Natural killer cell (primary cell): ENCODE measurements around the gene RTL5. TPM values are rescaled to one million over a fixed set of nuclear protein-coding genes. Genes with fewer than 3 reads are reported as not detected.

Source experiments
- ATAC-seq, 3 donors: fragments of 150-1000 bp in 2 of 3; fragments of 200-7000 bp in 1 of 3; cut with Tn5 transposase; 1 replicate in 1 of 3; 2 replicates in 2 of 3; pipeline ENCODE4 v1.10.0; 2021; ENCODE audit warnings: mild to moderate bottlenecking in 2 of 3, moderate library complexity in 2 of 3
- DNase-seq, 2 donors: peaks; one replicate each; pipeline versions ENCODE4 v3.0.0 to v3.0.0-alpha.2; 2013 to 2021; ENCODE audit warnings: mixed read lengths in 1 of 2
- H3K27ac ChIP-seq: one replicate; pipeline ENCODE4 v1.5.1; 2013; ENCODE audit warnings: mild to moderate bottlenecking, low read length
- H3K27me3 ChIP-seq: one replicate; pipeline ENCODE4 v1.6.1; 2013; ENCODE audit warnings: low read length; ENCODE audit not compliant: control insufficient read depth, insufficient read depth
- H3K36me3 ChIP-seq: one replicate; pipeline ENCODE4 v1.6.1; 2013; ENCODE audit warnings: low read length; ENCODE audit not compliant: control insufficient read depth, insufficient read depth
- H3K4me1 ChIP-seq: one replicate; pipeline ENCODE4 v1.6.1; 2013; ENCODE audit warnings: low read length; ENCODE audit not compliant: control insufficient read depth, insufficient read depth
- H3K4me3 ChIP-seq: one replicate; pipeline ENCODE4 v1.5.1; 2013; ENCODE audit warnings: low read length
- H3K9me3 ChIP-seq: one replicate; pipeline ENCODE4 v1.6.1; 2013; ENCODE audit warnings: low read length; ENCODE audit not compliant: control insufficient read depth, insufficient read depth
- H3K27ac Mint-ChIP-seq, 2 donors: one replicate each; pipeline ENCODE4 v1.8.0; 2022; ENCODE audit warnings: mild to moderate bottlenecking in 2 of 2, mixed read lengths in 2 of 2, moderate library complexity in 1 of 2
- H3K27me3 Mint-ChIP-seq, 2 donors: one replicate each; pipeline ENCODE4 v1.8.0; 2022; ENCODE audit warnings: low read depth in 2 of 2, mixed read lengths in 2 of 2
- H3K36me3 Mint-ChIP-seq: one replicate; pipeline ENCODE4 v1.8.0; 2022; ENCODE audit warnings: mixed read lengths
- H3K4me1 Mint-ChIP-seq, 2 donors: one replicate each; pipeline ENCODE4 v1.8.0; 2022; ENCODE audit warnings: mixed read lengths in 2 of 2
- H3K4me3 Mint-ChIP-seq: one replicate; pipeline ENCODE4 v1.8.0; 2022; ENCODE audit warnings: mild to moderate bottlenecking, moderate library complexity, mixed read lengths
- H3K9me3 Mint-ChIP-seq, 2 donors: one replicate each; pipeline ENCODE4 v1.8.0; 2022; ENCODE audit warnings: mixed read lengths in 2 of 2
- CTCF ChIP-seq: fragments of 200-600 bp; IDR thresholded peaks from one replicate; pipeline ENCODE4 v1.8.0; 2022; ENCODE audit warnings: antibody characterized with exemption
- WGBS: methylation state at CpG from one replicate; pipeline ENCODE4 v1.1.7; 2013; ENCODE audit warnings: missing lambda C conversion rate; ENCODE audit not compliant: insufficient coverage; 5-methylcytosine and 5-hydroxymethylcytosine counted together
- intact Hi-C: fragments of 100-400 bp; cut with micrococcal nuclease; formaldehyde crosslinking; loops from one replicate; pipeline ENCODE4 v1.14.2; 2022
- total RNA-seq, 4 donors: library from RNA; stranded (reverse); fragments of 120-200 nt in 1 of 4; gene quantifications; one replicate each; pipeline versions ENCODE4 v1.2.3 to v1.2.4, GENCODE V29; 2013 to 2022

Gene RTL5
- total RNA-seq, 3 donors from 2014 or later (not counting 1 experiment from before 2014, with no cell fraction given): 1.3 to 1.8 (median 1.7) TPM

GRCh38 chrX:72081605-72082320 is 50.0 kb downstream of the RTL5 start:
- Histone ChIP-seq H3K4me1 (peaks cover 12% of the 10 kb centered on the region), H3K27me3 (no peaks in the 10 kb centered on the region), H3K27ac (no peak overlapping the region), H3K4me3 (no peak overlapping the region), H3K9me3 (no peaks in the 10 kb centered on the region), H3K36me3 (no peaks in the 10 kb centered on the region)
- Mint-ChIP-seq H3K36me3 (no peaks in the 10 kb centered on the region), H3K27me3 (peaks cover 6 to 50% of the 10 kb centered on the region in 2 donors), H3K9me3 (no peaks in the 10 kb centered on the region), H3K4me3 (no peak overlapping the region), H3K4me1 (peaks cover 12 to 20% of the 10 kb centered on the region in 2 donors), H3K27ac (no peak overlapping the region)
- DNase-seq: no peak
- intact Hi-C loops: no loop called here
- no peak for ATAC-seq
- 73% methylated on average over 7 of the region's 12 CpGs for WGBS
- no peak for TF ChIP-seq CTCF

GRCh38 chrX:72080800-72081199 is 50.9 kb downstream of the RTL5 start:
- Histone ChIP-seq H3K9me3 (no peaks in the 10 kb centered on the region), H3K27me3 (no peaks in the 10 kb centered on the region), H3K4me3 (no peak overlapping the region), H3K27ac (no peak overlapping the region), H3K36me3 (no peaks in the 10 kb centered on the region), H3K4me1 (peaks cover 12% of the 10 kb centered on the region)
- H3K36me3 Mint-ChIP-seq: no peaks in the 10 kb centered on the region
- no peak overlapping the region for H3K27ac Mint-ChIP-seq
- ATAC-seq (no peak), DNase-seq (no peak)
- peaks cover 6 to 44% of the 10 kb centered on the region in 2 donors for H3K27me3 Mint-ChIP-seq
- no peaks in the 10 kb centered on the region for H3K9me3 Mint-ChIP-seq
- no peak overlapping the region for H3K4me3 Mint-ChIP-seq
- no peak for TF ChIP-seq CTCF
- 82% methylated on average over 7 of the region's 7 CpGs for WGBS
- intact Hi-C loops: no loop called here
- H3K4me1 Mint-ChIP-seq: peaks cover 12 to 20% of the 10 kb centered on the region in 2 donors

- intact Hi-C loops: no loop called here
- WGBS: 53% methylated on average over 6 of the region's 7 CpGs
- Mint-ChIP-seq H3K36me3 (no peaks in the 10 kb centered on the region), H3K4me3 (no peak overlapping the region), H3K4me1 (peaks cover 12 to 20% of the 10 kb centered on the region in 2 donors), H3K9me3 (no peaks in the 10 kb centered on the region), H3K27ac (no peak overlapping the region), H3K27me3 (peaks cover 10 to 38% of the 10 kb centered on the region in 2 donors)
- Histone ChIP-seq H3K4me1 (peaks cover 12% of the 10 kb centered on the region), H3K9me3 (no peaks in the 10 kb centered on the region), H3K4me3 (no peak overlapping the region), H3K27me3 (no peaks in the 10 kb centered on the region), H3K27ac (no peak overlapping the region), H3K36me3 (no peaks in the 10 kb centered on the region)
- ATAC-seq: peak in 1 of 3 donors; percentile 39
- no peak for DNase-seq
- no peak for TF ChIP-seq CTCF
Measured at GRCh38 chrX:72080150-72080549, 51.6 kb downstream of the RTL5 start.

- Histone ChIP-seq H3K36me3 (no peaks in the 10 kb centered on the region), H3K4me3 (no peak overlapping the region), H3K27me3 (no peaks in the 10 kb centered on the region), H3K4me1 (peaks cover 12% of the 10 kb centered on the region), H3K27ac (no peak overlapping the region), H3K9me3 (no peaks in the 10 kb centered on the region)
- no peak for TF ChIP-seq CTCF
- Mint-ChIP-seq H3K27me3 (peaks cover 10 to 40% of the 10 kb centered on the region in 2 donors), H3K4me1 (peaks cover 12 to 20% of the 10 kb centered on the region in 2 donors), H3K36me3 (no peaks in the 10 kb centered on the region), H3K4me3 (no peak overlapping the region), H3K9me3 (no peaks in the 10 kb centered on the region), H3K27ac (no peak overlapping the region)
- intact Hi-C loops: no loop called here
- ATAC-seq (no peak), DNase-seq (no peak)
- WGBS: 81% methylated on average over 7 of the region's 12 CpGs
Measured at GRCh38 chrX:72079607-72080006, 52.1 kb downstream of the RTL5 start.
